HepG2 (cell line): ENCODE measurements around the gene C1orf94. TPM values are rescaled to one million over a fixed set of nuclear protein-coding genes. Genes with fewer than 3 reads are reported as not detected.

Experiments used
- ATAC-seq: fragments of 200-7000 bp; cut with Tn5 transposase; 3 replicates; pipeline ENCODE4 v1.9.1; 2020; ENCODE audit warnings: mild to moderate bottlenecking, moderate library complexity
- BruUV-seq: library from RNA; stranded (reverse); fragments of 400-500 nt; replicated peaks from 2 replicates; lab custom pipeline; 2021; lab: Mats Ljungman, UMichigan
- CTCF ChIA-PET: fragments of 300-600 bp; formaldehyde crosslinking; extraction: SDS; loops from one replicate; lab custom pipeline; 2021; ENCODE audit warnings: low total read pairs, inconsistent platforms, low intra/inter-chr PET ratio; lab: Yijun Ruan, JAX
- POLR2A ChIA-PET: fragments of 350-600 bp; sonication (Branson Sonifier 250); formaldehyde crosslinking; loops from one replicate; lab custom pipeline; 2020; ENCODE audit warnings: antibody characterized with exemption, inconsistent platforms; lab: Yijun Ruan, JAX
- DNase-seq: peaks from one replicate; pipeline ENCODE4 v3.0.0-alpha.2; 2015; ENCODE audit warnings: low spot score
- FAIRE-seq: peaks from 3 replicates; lab custom pipeline; 2011; peaks lifted over from hg19 to GRCh38; lab: Jason Lieb, UNC
- H2AFZ ChIP-seq: one replicate; pipeline ENCODE4 v1.6.1; 2011; ENCODE audit warnings: low read length, inconsistent platforms
- H3K27ac ChIP-seq: fragments of 300-600 bp; 3 replicates; pipeline ENCODE4 v1.8.0; 2011; ENCODE audit warnings: mixed run types, mild to moderate bottlenecking, mixed read lengths, low read length, inconsistent platforms; ENCODE audit not compliant: insufficient read depth; ENCODE audit errors: extremely low read length
- H3K27me3 ChIP-seq, 2 experiments: fragments of 200-600 bp in 1 of 2; 2 replicates in 1 of 2; 3 replicates in 1 of 2; pipeline versions ENCODE4 v1.6.0 to v1.8.0; 2011; ENCODE audit warnings: low read length in 2 of 2, mild to moderate bottlenecking in 2 of 2, moderate library complexity in 2 of 2, inconsistent platforms in 1 of 2; ENCODE audit not compliant: insufficient read depth in 2 of 2, control insufficient read depth in 1 of 2
- H3K36me3 ChIP-seq, 2 experiments: fragments of 200-600 bp in 1 of 2; replicated peaks in 1 of 2; 2 replicates in 1 of 2; 3 replicates in 1 of 2; pipeline versions ENCODE4 v1.5.1 to v1.8.0; 2011; ENCODE audit warnings: low read length in 2 of 2, inconsistent platforms in 1 of 2; ENCODE audit not compliant: insufficient read depth in 2 of 2, control insufficient read depth in 1 of 2
- H3K4me1 ChIP-seq: 2 replicates; pipeline ENCODE4 v1.5.1; 2012; ENCODE audit warnings: low read length, inconsistent platforms; ENCODE audit not compliant: insufficient read depth
- H3K4me2 ChIP-seq: 2 replicates; pipeline ENCODE4 v1.6.0; 2011; ENCODE audit warnings: low read depth, low read length, inconsistent platforms
- H3K4me3 ChIP-seq, 3 experiments: fragments of 200-600 bp in 1 of 3; sonication (generic), shearing (Covaris generic) in 1 of 3; replicated peaks in 1 of 3; 2 replicates each; pipeline ENCODE4 v1.5.1; 2011 to 2016; ENCODE audit warnings: low read length in 3 of 3, inconsistent platforms in 2 of 3, low read depth in 2 of 3, mild to moderate bottlenecking in 2 of 3, control low read depth in 1 of 3, mixed read lengths in 1 of 3; ENCODE audit not compliant: insufficient read depth in 1 of 3
- H3K79me2 ChIP-seq: one replicate; pipeline ENCODE4 v1.6.1; 2011; ENCODE audit warnings: low read length, inconsistent platforms; ENCODE audit not compliant: insufficient read depth
- H3K9ac ChIP-seq: 2 replicates; pipeline ENCODE4 v1.6.0; 2011; ENCODE audit warnings: mild to moderate bottlenecking, low read depth, low read length, inconsistent platforms; ENCODE audit not compliant: insufficient read depth
- H3K9me3 ChIP-seq: 2 replicates; pipeline ENCODE4 v1.5.1; 2012; ENCODE audit warnings: mild to moderate bottlenecking, low read length
- H4K20me1 ChIP-seq: 2 replicates; pipeline ENCODE4 v1.6.0; 2011; ENCODE audit warnings: inconsistent platforms, mild to moderate bottlenecking, low read length, moderate library complexity; ENCODE audit not compliant: insufficient read depth
- DRAP1 ChIP-seq: IDR thresholded peaks from 2 replicates; pipeline ENCODE4 v1.6.1; 2016; ENCODE audit warnings: missing genetic modification reagents, missing compliant biosample characterization
- EZH2 ChIP-seq: conservative IDR thresholded peaks from 2 replicates; pipeline ENCODE4 v1.6.1; 2012; ENCODE audit warnings: mild to moderate bottlenecking, low read depth, low read length, moderate library complexity
- KDM1A ChIP-seq: IDR thresholded peaks from 2 replicates; pipeline ENCODE4 v1.6.1; 2016; ENCODE audit warnings: missing compliant biosample characterization
- NFE2 ChIP-seq: sonication (generic); formaldehyde crosslinking; IDR thresholded peaks from 2 replicates; pipeline ENCODE4 v1.4.0; 2020; ENCODE audit warnings: missing genetic modification reagents
- SAP130 ChIP-seq: IDR thresholded peaks from 2 replicates; pipeline ENCODE4 v1.6.1; 2016; ENCODE audit warnings: low read depth
- SIN3B ChIP-seq: fragments of 150-350 bp; IDR thresholded peaks from 2 replicates; pipeline ENCODE4 v1.6.1; 2014; ENCODE audit warnings: low read length
- SSRP1 ChIP-seq: IDR thresholded peaks from 2 replicates; pipeline ENCODE4 v1.6.1; 2016; ENCODE audit warnings: control low read depth
- SUZ12 ChIP-seq: fragments of 150-350 bp; IDR thresholded peaks from 2 replicates; pipeline ENCODE4 v1.6.1; 2014; ENCODE audit warnings: low read depth, low read length
- ZNF138 ChIP-seq: sonication (generic); formaldehyde crosslinking; IDR thresholded peaks from 2 replicates; pipeline ENCODE4 v1.5.0; 2020; ENCODE audit warnings: mild to moderate bottlenecking, low read depth, missing genetic modification reagents
- ZNF274 ChIP-seq: sonication (generic); formaldehyde crosslinking; IDR thresholded peaks from 2 replicates; pipeline ENCODE4 v1.5.1; 2020; ENCODE audit warnings: mild to moderate bottlenecking, missing genetic modification reagents
- ZNF296 ChIP-seq: sonication (generic); formaldehyde crosslinking; conservative IDR thresholded peaks from 2 replicates; pipeline ENCODE4 v1.5.0; 2020; ENCODE audit warnings: mild to moderate bottlenecking, missing genetic modification reagents
- ZNF326 ChIP-seq: sonication (generic); formaldehyde crosslinking; IDR thresholded peaks from 2 replicates; pipeline ENCODE4 v1.4.0; 2020; ENCODE audit warnings: missing genetic modification reagents, borderline replicate concordance
- ZNF564 ChIP-seq: sonication (generic); formaldehyde crosslinking; IDR thresholded peaks from 2 replicates; pipeline ENCODE4 v1.8.1; 2023; ENCODE audit warnings: mild to moderate bottlenecking, missing genetic modification reagents
- ZNF570 ChIP-seq: sonication (generic); formaldehyde crosslinking; IDR thresholded peaks from 2 replicates; pipeline ENCODE4 v1.4.0; 2020; ENCODE audit warnings: mild to moderate bottlenecking, missing genetic modification reagents, borderline replicate concordance
- ZNF670 ChIP-seq: sonication (generic); formaldehyde crosslinking; IDR thresholded peaks from 2 replicates; pipeline ENCODE4 v1.8.0; 2022; ENCODE audit warnings: mild to moderate bottlenecking, missing genetic modification reagents, borderline replicate concordance
- ZNF879 ChIP-seq: sonication (generic); formaldehyde crosslinking; IDR thresholded peaks from 2 replicates; pipeline ENCODE4 v1.8.1; 2023; ENCODE audit warnings: missing genetic modification reagents
- WGBS: methylation state at CpG from one replicate; pipeline ENCODE4 v1.1.6; 2017; ENCODE audit warnings: low lambda C conversion rate; 5-methylcytosine and 5-hydroxymethylcytosine counted together
- in situ Hi-C: cut with HindIII; loops from 2 replicates; pipeline ENCODE4 v1.10.0; 2017; ENCODE audit warnings: low pct_unique_long_range_greater_than_20kb; ENCODE audit not compliant: extremely low pct_ligation_motif_present
- intact Hi-C: fragments of 100-400 bp; cut with micrococcal nuclease; formaldehyde crosslinking; loops from one replicate; pipeline ENCODE4 v1.10.0; 2022; ENCODE audit not compliant: unreplicated experiment
- polyA plus RNA-seq, 8 experiments: library from polyadenylated mRNA; depleted of rRNA in 3 of 8; stranded (reverse) in 7 of 8; unstranded in 1 of 8; fragments of >200 nt; fragmentation: Illumina TruSeq in 4 of 8; extraction: Trizol in 4 of 8; gene quantifications; 2 replicates each; pipeline versions ENCODE4 v1.2.1 to v1.2.3, GENCODE V29; 2011 to 2016; ENCODE audit warnings: low read depth in 4 of 8, missing spikeins in 1 of 8, mixed read lengths in 1 of 8; ENCODE audit not compliant: insufficient read depth in 1 of 8
- total RNA-seq, 5 experiments: library from RNA; depleted of rRNA; stranded (reverse); fragments of >200 nt; fragmentation: Illumina TruSeq; extraction: Trizol; gene quantifications; 2 replicates each; pipeline ENCODE4 v1.2.3, GENCODE V29; 2016; ENCODE audit warnings: low read depth in 1 of 5
- TF ChIP-seq, protein P1 (sequence below): sonication (generic); formaldehyde crosslinking; IDR thresholded peaks from 2 replicates; pipeline ENCODE4 v1.4.0; 2020; ENCODE audit warnings: missing genetic modification reagents

C1orf94 gene
- total and polyA plus RNA-seq, 2 of the 13 experiments (the other 11 are each of a cell fraction or from before 2014, with no cell fraction given): not detected

GRCh38 chr1:34263406-34263805 lies 86.7 kb downstream of the C1orf94 start:
- in situ Hi-C loops: no loop called here

GRCh38 chr1:34265396-34265795 lies 88.7 kb downstream of the C1orf94 start:
- H3K27me3 ChIP-seq: peaks cover 0 to 5% of the 10 kb centered on the region in 2 experiments; a peak in 1 of 5 replicates
- H3K4me2 ChIP-seq: no peak overlapping the region
- TF ChIP-seq SSRP1 (no peak), SUZ12 (no peak), SAP130 (no peak), ZNF274 (no peak), ZNF879 (CRISPR knock-in tag) (no peak), SIN3B (no peak), ZNF138 (CRISPR knock-in tag) (no peak), KDM1A (no peak), EZH2 (no peak), ZNF564 (CRISPR knock-in tag) (no peak), ZNF570 (no peak), ZNF670 (CRISPR knock-in tag) (no peak)
- 0 out of 2 replicates have a peak, but pooled peaks cover 2% of the 10 kb centered on the region for H3K9me3 ChIP-seq
- H3K27ac ChIP-seq: no peak overlapping the region
- no peaks in the 10 kb centered on the region for H3K4me1 ChIP-seq
- ATAC-seq (no peak), DNase-seq (no peak), FAIRE-seq (no peak)
- BruUV-seq: no TSS peak
- ChIA-PET CTCF (no interaction called here), POLR2A (no interaction called here)
- intact Hi-C loops: no loop called here
- WGBS: 4% methylated on average over 3 of the region's 3 CpGs
- H4K20me1 ChIP-seq: no peaks in the 10 kb centered on the region
- in situ Hi-C loops: no loop called here
- no peaks in the 10 kb centered on the region for H3K79me2 ChIP-seq
- no peak overlapping the region for H3K9ac ChIP-seq
- no peak overlapping the region for H3K4me3 ChIP-seq
- no peaks in the 10 kb centered on the region for H3K36me3 ChIP-seq
- no peak overlapping the region for H2AFZ ChIP-seq

More at GRCh38 chr1:34263406-34263805, 86.7 kb downstream of the C1orf94 start:
- no peaks in the 10 kb centered on the region for H4K20me1 ChIP-seq
- no TSS peak for BruUV-seq
- H3K27me3 ChIP-seq: peaks cover 0 to 5% of the 10 kb centered on the region in 2 experiments; a peak in 1 of 5 replicates
- ATAC-seq: no peak
- H3K27ac ChIP-seq: no peak overlapping the region
- no peak for FAIRE-seq
- no peak overlapping the region for H3K9ac ChIP-seq
- 26% methylated on average over 4 of the region's 4 CpGs for WGBS
- DNase-seq: no peak
- no peaks in the 10 kb centered on the region for H3K4me1 ChIP-seq
- H3K36me3 ChIP-seq: no peaks in the 10 kb centered on the region
- TF ChIP-seq, protein P1, sequence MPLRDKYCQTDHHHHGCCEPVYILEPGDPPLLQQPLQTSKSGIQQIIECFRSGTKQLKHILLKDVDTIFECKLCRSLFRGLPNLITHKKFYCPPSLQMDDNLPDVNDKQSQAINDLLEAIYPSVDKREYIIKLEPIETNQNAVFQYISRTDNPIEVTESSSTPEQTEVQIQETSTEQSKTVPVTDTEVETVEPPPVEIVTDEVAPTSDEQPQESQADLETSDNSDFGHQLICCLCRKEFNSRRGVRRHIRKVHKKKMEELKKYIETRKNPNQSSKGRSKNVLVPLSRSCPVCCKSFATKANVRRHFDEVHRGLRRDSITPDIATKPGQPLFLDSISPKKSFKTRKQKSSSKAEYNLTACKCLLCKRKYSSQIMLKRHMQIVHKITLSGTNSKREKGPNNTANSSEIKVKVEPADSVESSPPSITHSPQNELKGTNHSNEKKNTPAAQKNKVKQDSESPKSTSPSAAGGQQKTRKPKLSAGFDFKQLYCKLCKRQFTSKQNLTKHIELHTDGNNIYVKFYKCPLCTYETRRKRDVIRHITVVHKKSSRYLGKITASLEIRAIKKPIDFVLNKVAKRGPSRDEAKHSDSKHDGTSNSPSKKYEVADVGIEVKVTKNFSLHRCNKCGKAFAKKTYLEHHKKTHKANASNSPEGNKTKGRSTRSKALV: no peak
- TF ChIP-seq DRAP1 (CRISPR knock-in tag) (no peak), ZNF296 (CRISPR knock-in tag) (no peak), ZNF326 (no peak), NFE2 (CRISPR knock-in tag) (no peak)
- TF ChIP-seq, all 625 proteins: peak for 0
- ChIA-PET POLR2A (no interaction called here), CTCF (no interaction called here)
- no peak overlapping the region for H3K4me2 ChIP-seq
- no peaks in the 10 kb centered on the region for H3K9me3 ChIP-seq
- H3K4me3 ChIP-seq: no peak overlapping the region
- H2AFZ ChIP-seq: no peak overlapping the region
- H3K79me2 ChIP-seq: no peaks in the 10 kb centered on the region
- intact Hi-C loops: no loop called here
